ENCODE measurements around the gene ANKS1A. TPM values are rescaled to one million over a fixed set of nuclear protein-coding genes. Genes with fewer than 3 reads are reported as not detected.

ANKS1A gene
- total RNA-seq, 1 donor from 2014 or later = 17.2 TPM

GRCh38 chr6:35089935-35090505, 201.0 kb downstream of the ANKS1A start:
- Mint-ChIP-seq H3K9me3 (ENCODE audit: low read depth) (no peaks in the 10 kb centered on the region), H3K27ac (ENCODE audit: unreplicated experiment) (peak overlapping the region; percentile 92), H3K4me3 (ENCODE audit: unreplicated experiment) (no peak overlapping the region), H3K27me3 (ENCODE audit: low read depth) (no peaks in the 10 kb centered on the region), H3K36me3 (ENCODE audit: low read depth) (peaks cover 20% of the 10 kb centered on the region), H3K4me1 (ENCODE audit: low read depth) (peaks cover 61% of the 10 kb centered on the region)
- TF ChIP-seq CTCF (IDR thresholded peaks at IDR 0.05) = no peak
- DNase-seq (ENCODE audit: low spot score) = peak; percentile 68

- H3K27ac Mint-ChIP-seq (ENCODE audit: unreplicated experiment) = no peak overlapping the region
- TF ChIP-seq CTCF (IDR thresholded peaks at IDR 0.05) = no peak
- peaks cover 67% of the 10 kb centered on the region for H3K4me1 Mint-ChIP-seq (ENCODE audit: low read depth)
- H3K36me3 Mint-ChIP-seq (ENCODE audit: low read depth) = peaks cover 16% of the 10 kb centered on the region
- peak; percentile 73 for DNase-seq (ENCODE audit: low spot score)
- no peaks in the 10 kb centered on the region for H3K27me3 Mint-ChIP-seq (ENCODE audit: low read depth)
- no peak overlapping the region for H3K4me3 Mint-ChIP-seq (ENCODE audit: unreplicated experiment)
- no peaks in the 10 kb centered on the region for H3K9me3 Mint-ChIP-seq (ENCODE audit: low read depth)
These were observed 201.7 kb downstream of the ANKS1A start for GRCh38 chr6:35090734-35091133.

GRCh38 chr6:35091346-35092083, 202.5 kb downstream of the ANKS1A start:
- peaks cover 74% of the 10 kb centered on the region for H3K4me1 Mint-ChIP-seq (ENCODE audit: low read depth)
- peak overlapping the region; percentile 73 for H3K27ac Mint-ChIP-seq (ENCODE audit: unreplicated experiment)
- H3K4me3 Mint-ChIP-seq (ENCODE audit: unreplicated experiment) = peak overlapping the region; percentile 31
- peaks cover 11% of the 10 kb centered on the region for H3K36me3 Mint-ChIP-seq (ENCODE audit: low read depth)
- TF ChIP-seq CTCF (IDR thresholded peaks at IDR 0.05) = no peak
- H3K9me3 Mint-ChIP-seq (ENCODE audit: low read depth) = no peaks in the 10 kb centered on the region
- no peaks in the 10 kb centered on the region for H3K27me3 Mint-ChIP-seq (ENCODE audit: low read depth)
- peak; percentile 40 for DNase-seq (ENCODE audit: low spot score)

- H3K4me3 Mint-ChIP-seq (ENCODE audit: unreplicated experiment) = no peak overlapping the region
- H3K9me3 Mint-ChIP-seq (ENCODE audit: low read depth) = no peaks in the 10 kb centered on the region
- no peak for TF ChIP-seq CTCF (IDR thresholded peaks at IDR 0.05)
- DNase-seq (ENCODE audit: low spot score) = no peak
- peaks cover 82% of the 10 kb centered on the region for H3K4me1 Mint-ChIP-seq (ENCODE audit: low read depth)
- peak overlapping the region; percentile 73 for H3K27ac Mint-ChIP-seq (ENCODE audit: unreplicated experiment)
- H3K36me3 Mint-ChIP-seq (ENCODE audit: low read depth) = peaks cover 4% of the 10 kb centered on the region
- no peaks in the 10 kb centered on the region for H3K27me3 Mint-ChIP-seq (ENCODE audit: low read depth)
These were observed 203.5 kb downstream of the ANKS1A start for GRCh38 chr6:35092362-35093117.

- Mint-ChIP-seq H3K9me3 (ENCODE audit: low read depth) (no peaks in the 10 kb centered on the region), H3K27ac (ENCODE audit: unreplicated experiment) (peak overlapping the region; percentile 73), H3K4me3 (ENCODE audit: unreplicated experiment) (no peak overlapping the region), H3K27me3 (ENCODE audit: low read depth) (no peaks in the 10 kb centered on the region), H3K36me3 (ENCODE audit: low read depth) (peaks cover 2% of the 10 kb centered on the region), H3K4me1 (ENCODE audit: low read depth) (peaks cover 85% of the 10 kb centered on the region)
- no peak for TF ChIP-seq CTCF (IDR thresholded peaks at IDR 0.05)
- DNase-seq (ENCODE audit: low spot score) = no peak
These were observed 204.0 kb downstream of the ANKS1A start for GRCh38 chr6:35093118-35093445.

All from chondrocyte (in vitro differentiated cells).